Mammary epithelial cell (primary cell): ENCODE measurements around the gene TMPRSS4.

ENCODE experiments used
- EZH2 ChIP-seq: IDR thresholded peaks from 2 replicates; pipeline ENCODE4 v1.6.1; 2012; ENCODE audit warnings: low read length, inconsistent platforms, borderline replicate concordance
- TF ChIP-seq, protein P1 (sequence below), 2 donors: IDR thresholded peaks in 1 of 2; conservative IDR thresholded peaks in 1 of 2; 2 replicates each; pipeline ENCODE4 v1.5.1; 2011 to 2012; ENCODE audit warnings: inconsistent platforms in 2 of 2, low read length in 2 of 2, mild to moderate bottlenecking in 2 of 2, control low read depth in 1 of 2, low read depth in 1 of 2; ENCODE audit not compliant: insufficient read depth in 1 of 2; ENCODE audit errors: extremely low read depth in 1 of 2

DNA sequence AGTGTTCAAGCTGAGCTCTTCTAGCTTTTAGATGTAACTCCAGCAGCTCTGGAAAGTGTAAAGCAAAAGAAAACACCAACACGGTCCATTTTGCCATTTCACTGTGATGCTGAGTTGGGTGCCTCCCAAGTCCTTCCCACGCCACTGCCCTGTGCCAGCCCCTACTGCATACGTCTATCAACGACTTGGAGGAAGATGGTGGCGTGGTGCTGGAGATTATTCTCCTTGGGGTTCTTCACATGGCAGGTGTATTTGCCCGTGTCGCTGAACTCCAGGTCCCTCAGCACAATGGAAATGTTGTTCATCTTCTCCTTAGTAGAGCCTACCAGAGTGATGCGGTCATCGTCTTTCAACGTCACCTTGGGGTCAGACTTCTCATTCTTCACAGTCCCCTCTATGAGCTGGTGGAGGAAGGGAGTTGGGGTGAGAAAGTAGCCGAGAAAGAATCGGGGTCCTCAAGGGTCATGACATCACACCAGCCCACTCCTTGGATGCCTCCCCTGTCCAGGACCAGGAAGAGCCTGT is 66.8 kb downstream of the TMPRSS4 start:
- TF ChIP-seq EZH2, result no peak
- TF ChIP-seq, protein P1, sequence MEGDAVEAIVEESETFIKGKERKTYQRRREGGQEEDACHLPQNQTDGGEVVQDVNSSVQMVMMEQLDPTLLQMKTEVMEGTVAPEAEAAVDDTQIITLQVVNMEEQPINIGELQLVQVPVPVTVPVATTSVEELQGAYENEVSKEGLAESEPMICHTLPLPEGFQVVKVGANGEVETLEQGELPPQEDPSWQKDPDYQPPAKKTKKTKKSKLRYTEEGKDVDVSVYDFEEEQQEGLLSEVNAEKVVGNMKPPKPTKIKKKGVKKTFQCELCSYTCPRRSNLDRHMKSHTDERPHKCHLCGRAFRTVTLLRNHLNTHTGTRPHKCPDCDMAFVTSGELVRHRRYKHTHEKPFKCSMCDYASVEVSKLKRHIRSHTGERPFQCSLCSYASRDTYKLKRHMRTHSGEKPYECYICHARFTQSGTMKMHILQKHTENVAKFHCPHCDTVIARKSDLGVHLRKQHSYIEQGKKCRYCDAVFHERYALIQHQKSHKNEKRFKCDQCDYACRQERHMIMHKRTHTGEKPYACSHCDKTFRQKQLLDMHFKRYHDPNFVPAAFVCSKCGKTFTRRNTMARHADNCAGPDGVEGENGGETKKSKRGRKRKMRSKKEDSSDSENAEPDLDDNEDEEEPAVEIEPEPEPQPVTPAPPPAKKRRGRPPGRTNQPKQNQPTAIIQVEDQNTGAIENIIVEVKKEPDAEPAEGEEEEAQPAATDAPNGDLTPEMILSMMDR (conservative IDR thresholded peaks at IDR 0.05 in 1 of 2, IDR thresholded peaks at IDR 0.05 in 1 of 2; ENCODE audit: extremely low read depth in 1 of 2, insufficient read depth in 1 of 2, low read depth in 1 of 2, low read length in 2 of 2), result no peak
